GM23338 (cell line): ENCODE data around the gene SULT2B1. TPM values are rescaled to one million over a fixed set of nuclear protein-coding genes. Genes with fewer than 3 reads are reported as not detected.
A peak's percentile ranks its signal among the peaks of the same experiment; 100 is the strongest.

Experiments used
- ATAC-seq: fragments of 200-7000 bp; cut with Tn5 transposase; 3 replicates; pipeline ENCODE4 v1.9.1; 2020
- DNase-seq: peaks from one replicate; pipeline ENCODE4 v3.0.0-alpha.2; 2015; ENCODE audit warnings: low spot score
- H2AFZ ChIP-seq: fragments of 200-600 bp; sonication (generic); 2 replicates; pipeline ENCODE4 v1.8.0; 2016; ENCODE audit warnings: antibody characterized with exemption, mild to moderate bottlenecking, moderate library complexity
- H3F3A ChIP-seq: fragments of 200-600 bp; sonication (generic); replicated peaks from 2 replicates; pipeline ENCODE4 v1.8.0; 2017; ENCODE audit warnings: antibody characterized with exemption, mixed run types, low read depth
- H3K27ac ChIP-seq: fragments of 200-600 bp; sonication (generic); 2 replicates; pipeline ENCODE4 v1.6.1; 2016; ENCODE audit warnings: low read depth
- H3K27me3 ChIP-seq: fragments of 200-600 bp; sonication (generic); 2 replicates; pipeline ENCODE4 v1.8.0; 2016; ENCODE audit warnings: mild to moderate bottlenecking, mixed run types, moderate library complexity; ENCODE audit not compliant: insufficient read depth
- H3K36me3 ChIP-seq: fragments of 200-600 bp; sonication (generic); 2 replicates; pipeline ENCODE4 v1.8.0; 2016; ENCODE audit warnings: mild to moderate bottlenecking; ENCODE audit not compliant: insufficient read depth
- H3K4me1 ChIP-seq: fragments of 200-600 bp; sonication (generic); 2 replicates; pipeline ENCODE4 v1.8.0; 2016; ENCODE audit warnings: mild to moderate bottlenecking, moderate library complexity; ENCODE audit not compliant: insufficient read depth
- H3K4me2 ChIP-seq: fragments of 200-600 bp; sonication (generic); 2 replicates; pipeline ENCODE4 v1.7.1; 2017; ENCODE audit warnings: mixed run types
- H3K4me3 ChIP-seq: fragments of 200-600 bp; sonication (generic); 2 replicates; pipeline ENCODE4 v1.6.1; 2016; ENCODE audit warnings: mixed run types
- H3K79me2 ChIP-seq: fragments of 200-600 bp; sonication (generic); replicated peaks from 2 replicates; pipeline ENCODE4 v1.8.0; 2017; ENCODE audit warnings: mild to moderate bottlenecking; ENCODE audit not compliant: insufficient read depth
- H3K9me2 ChIP-seq: fragments of 200-600 bp; sonication (generic); 2 replicates; pipeline ENCODE4 v1.8.0; 2017; ENCODE audit not compliant: insufficient read depth
- H4K20me1 ChIP-seq: fragments of 200-600 bp; sonication (generic); replicated peaks from 2 replicates; pipeline ENCODE4 v1.8.0; 2017; ENCODE audit warnings: mild to moderate bottlenecking; ENCODE audit not compliant: insufficient read depth
- H3K27ac Mint-ChIP-seq: 2 replicates; pipeline ENCODE4 v1.8.0; 2020; ENCODE audit warnings: inconsistent platforms, mild to moderate bottlenecking, moderate library complexity, mixed read lengths
- H3K27me3 Mint-ChIP-seq: 3 replicates; pipeline ENCODE4 v1.8.0; 2022; ENCODE audit warnings: low read depth, mild to moderate bottlenecking, moderate library complexity, mixed read lengths, inconsistent platforms; ENCODE audit not compliant: insufficient read depth, poor library complexity
- H3K36me3 Mint-ChIP-seq: 3 replicates; pipeline ENCODE4 v1.8.0; 2021; ENCODE audit warnings: low read depth, mild to moderate bottlenecking, inconsistent platforms, moderate library complexity, mixed read lengths
- H3K4me1 Mint-ChIP-seq: 3 replicates; pipeline ENCODE4 v1.8.0; 2020; ENCODE audit warnings: mild to moderate bottlenecking, inconsistent platforms, mixed read lengths
- H3K4me3 Mint-ChIP-seq: 3 replicates; pipeline ENCODE4 v1.8.0; 2021; ENCODE audit warnings: moderate library complexity, mild to moderate bottlenecking, inconsistent platforms, mixed read lengths
- H3K9me3 Mint-ChIP-seq: 3 replicates; pipeline ENCODE4 v1.8.0; 2020; ENCODE audit warnings: moderate library complexity, mild to moderate bottlenecking, inconsistent platforms, mixed read lengths
- CREB1 ChIP-seq: fragments of 250-450 bp; sonication (Bioruptor Pico); IDR thresholded peaks from 2 replicates; pipeline ENCODE4 v1.5.0; 2020; ENCODE audit warnings: low read depth, mild to moderate bottlenecking, moderate library complexity
- EZH2phosphoT487 ChIP-seq: fragments of 200-600 bp; sonication (generic); IDR thresholded peaks from one replicate; pipeline ENCODE4 v1.8.1; 2018; ENCODE audit warnings: antibody characterized with exemption; ENCODE audit not compliant: unreplicated experiment
- POLR2AphosphoS5 ChIP-seq: IDR thresholded peaks from 2 replicates; pipeline ENCODE4 v1.6.1; 2016; ENCODE audit warnings: antibody characterized with exemption, low read depth
- polyA plus RNA-seq: library from polyadenylated mRNA; unstranded; fragments of >200 nt; fragmentation: Nextera tagmentation; extraction: Ambion mirVana; gene quantifications from 2 replicates; pipeline ENCODE4 v1.2.1, GENCODE V29; 2016
- total RNA-seq: library from RNA; depleted of rRNA; stranded (reverse); fragments of >200 nt; shearing (Covaris generic); gene quantifications from 2 replicates; pipeline ENCODE4 v1.2.3, GENCODE V29; 2014
- TF ChIP-seq, protein P1 (sequence below): fragments of 250-450 bp; sonication (Bioruptor Pico); IDR thresholded peaks from 2 replicates; pipeline ENCODE4 v1.5.0; 2020; ENCODE audit warnings: mild to moderate bottlenecking, moderate library complexity

The SULT2B1 gene
- total and polyA plus RNA-seq, 2 experiments from 2014 or later: 1.3 to 2.5 TPM

GRCh38 chr19:48638831-48639381 is 86.9 kb downstream of the SULT2B1 start:
- H3K36me3 ChIP-seq: no peaks in the 10 kb centered on the region
- H3K27me3 Mint-ChIP-seq: peaks cover 18% of the 10 kb centered on the region
- peak; percentile 67 for DNase-seq
- peak; percentile 0; the same call in 1 of the 3 replicates for ATAC-seq
- peaks cover 29% of the 10 kb centered on the region for H3K4me1 Mint-ChIP-seq
- peaks cover 29% of the 10 kb centered on the region for H3K4me1 ChIP-seq
- peaks cover 32% of the 10 kb centered on the region for H3K36me3 Mint-ChIP-seq
- H3K9me3 Mint-ChIP-seq: no peaks in the 10 kb centered on the region
- peaks cover 21% of the 10 kb centered on the region for H3K27me3 ChIP-seq
- peak overlapping the region; percentile 75 for H3K4me3 ChIP-seq
- H2AFZ ChIP-seq: no peak overlapping the region
- H3K9me2 ChIP-seq: no peaks in the 10 kb centered on the region
- no peaks in the 10 kb centered on the region for H4K20me1 ChIP-seq
- H3K27ac ChIP-seq: peak overlapping the region; percentile 71
- peaks cover 28% of the 10 kb centered on the region for H3F3A ChIP-seq
- peak overlapping the region; percentile 92 for H3K27ac Mint-ChIP-seq
- peak overlapping the region; percentile 83 for H3K4me2 ChIP-seq
- TF ChIP-seq CREB1 (CRISPR knock-in tag): peak; percentile 95
- TF ChIP-seq, protein P1, sequence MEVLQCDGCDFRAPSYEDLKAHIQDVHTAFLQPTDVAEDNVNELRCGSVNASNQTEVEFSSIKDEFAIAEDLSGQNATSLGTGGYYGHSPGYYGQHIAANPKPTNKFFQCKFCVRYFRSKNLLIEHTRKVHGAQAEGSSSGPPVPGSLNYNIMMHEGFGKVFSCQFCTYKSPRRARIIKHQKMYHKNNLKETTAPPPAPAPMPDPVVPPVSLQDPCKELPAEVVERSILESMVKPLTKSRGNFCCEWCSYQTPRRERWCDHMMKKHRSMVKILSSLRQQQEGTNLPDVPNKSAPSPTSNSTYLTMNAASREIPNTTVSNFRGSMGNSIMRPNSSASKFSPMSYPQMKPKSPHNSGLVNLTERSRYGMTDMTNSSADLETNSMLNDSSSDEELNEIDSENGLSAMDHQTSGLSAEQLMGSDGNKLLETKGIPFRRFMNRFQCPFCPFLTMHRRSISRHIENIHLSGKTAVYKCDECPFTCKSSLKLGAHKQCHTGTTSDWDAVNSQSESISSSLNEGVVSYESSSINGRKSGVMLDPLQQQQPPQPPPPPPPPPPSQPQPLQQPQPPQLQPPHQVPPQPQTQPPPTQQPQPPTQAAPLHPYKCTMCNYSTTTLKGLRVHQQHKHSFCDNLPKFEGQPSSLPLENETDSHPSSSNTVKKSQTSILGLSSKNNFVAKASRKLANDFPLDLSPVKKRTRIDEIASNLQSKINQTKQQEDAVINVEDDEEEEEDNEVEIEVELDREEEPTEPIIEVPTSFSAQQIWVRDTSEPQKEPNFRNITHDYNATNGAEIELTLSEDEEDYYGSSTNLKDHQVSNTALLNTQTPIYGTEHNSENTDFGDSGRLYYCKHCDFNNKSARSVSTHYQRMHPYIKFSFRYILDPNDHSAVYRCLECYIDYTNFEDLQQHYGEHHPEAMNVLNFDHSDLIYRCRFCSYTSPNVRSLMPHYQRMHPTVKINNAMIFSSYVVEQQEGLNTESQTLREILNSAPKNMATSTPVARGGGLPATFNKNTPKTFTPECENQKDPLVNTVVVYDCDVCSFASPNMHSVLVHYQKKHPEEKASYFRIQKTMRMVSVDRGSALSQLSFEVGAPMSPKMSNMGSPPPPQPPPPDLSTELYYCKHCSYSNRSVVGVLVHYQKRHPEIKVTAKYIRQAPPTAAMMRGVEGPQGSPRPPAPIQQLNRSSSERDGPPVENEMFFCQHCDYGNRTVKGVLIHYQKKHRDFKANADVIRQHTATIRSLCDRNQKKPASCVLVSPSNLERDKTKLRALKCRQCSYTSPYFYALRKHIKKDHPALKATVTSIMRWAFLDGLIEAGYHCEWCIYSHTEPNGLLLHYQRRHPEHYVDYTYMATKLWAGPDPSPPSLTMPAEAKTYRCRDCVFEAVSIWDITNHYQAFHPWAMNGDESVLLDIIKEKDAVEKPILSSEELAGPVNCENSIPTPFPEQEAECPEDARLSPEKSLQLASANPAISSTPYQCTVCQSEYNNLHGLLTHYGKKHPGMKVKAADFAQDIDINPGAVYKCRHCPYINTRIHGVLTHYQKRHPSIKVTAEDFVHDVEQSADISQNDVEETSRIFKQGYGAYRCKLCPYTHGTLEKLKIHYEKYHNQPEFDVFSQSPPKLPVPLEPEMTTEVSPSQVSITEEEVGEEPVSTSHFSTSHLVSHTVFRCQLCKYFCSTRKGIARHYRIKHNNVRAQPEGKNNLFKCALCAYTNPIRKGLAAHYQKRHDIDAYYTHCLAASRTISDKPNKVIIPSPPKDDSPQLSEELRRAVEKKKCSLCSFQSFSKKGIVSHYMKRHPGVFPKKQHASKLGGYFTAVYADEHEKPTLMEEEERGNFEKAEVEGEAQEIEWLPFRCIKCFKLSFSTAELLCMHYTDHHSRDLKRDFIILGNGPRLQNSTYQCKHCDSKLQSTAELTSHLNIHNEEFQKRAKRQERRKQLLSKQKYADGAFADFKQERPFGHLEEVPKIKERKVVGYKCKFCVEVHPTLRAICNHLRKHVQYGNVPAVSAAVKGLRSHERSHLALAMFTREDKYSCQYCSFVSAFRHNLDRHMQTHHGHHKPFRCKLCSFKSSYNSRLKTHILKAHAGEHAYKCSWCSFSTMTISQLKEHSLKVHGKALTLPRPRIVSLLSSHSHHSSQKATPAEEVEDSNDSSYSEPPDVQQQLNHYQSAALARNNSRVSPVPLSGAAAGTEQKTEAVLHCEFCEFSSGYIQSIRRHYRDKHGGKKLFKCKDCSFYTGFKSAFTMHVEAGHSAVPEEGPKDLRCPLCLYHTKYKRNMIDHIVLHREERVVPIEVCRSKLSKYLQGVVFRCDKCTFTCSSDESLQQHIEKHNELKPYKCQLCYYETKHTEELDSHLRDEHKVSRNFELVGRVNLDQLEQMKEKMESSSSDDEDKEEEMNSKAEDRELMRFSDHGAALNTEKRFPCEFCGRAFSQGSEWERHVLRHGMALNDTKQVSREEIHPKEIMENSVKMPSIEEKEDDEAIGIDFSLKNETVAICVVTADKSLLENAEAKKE (CRISPR knock-in tag): no peak
- TF ChIP-seq POLR2AphosphoS5: peak; percentile 88
- no peak for TF ChIP-seq EZH2phosphoT487
- peak overlapping the region; percentile 81 for H3K4me3 Mint-ChIP-seq
- no peaks in the 10 kb centered on the region for H3K79me2 ChIP-seq
